Activated naive CD8-positive, alpha-beta T cell treated with anti-CD3 and anti-CD28 coated beads, Interleukin-2, amount 50 U/mL, for 24 hours (primary cell): ENCODE data around the gene PDE4DIP.
"Not testable (repeated sequence)": the region's sequence is repeated elsewhere in the genome, so short reads cannot be mapped to it uniquely, and the experiment has no call there.

Experiments
- ATAC-seq: fragments of 150-1000 bp; cut with Tn5 transposase; one replicate; pipeline ENCODE4 v1.10.0; 2021
- DNase-seq: peaks from one replicate; pipeline ENCODE4 v3.0.0; 2021
- H3K27ac Mint-ChIP-seq: one replicate; pipeline ENCODE4 v1.8.0; 2021; ENCODE audit warnings: mild to moderate bottlenecking, mixed read lengths
- H3K27me3 Mint-ChIP-seq: one replicate; pipeline ENCODE4 v1.8.0; 2021; ENCODE audit warnings: mixed read lengths
- H3K36me3 Mint-ChIP-seq: one replicate; pipeline ENCODE4 v1.8.0; 2021; ENCODE audit warnings: low read depth, mixed read lengths
- H3K4me1 Mint-ChIP-seq: one replicate; pipeline ENCODE4 v1.8.0; 2021; ENCODE audit warnings: mixed read lengths
- H3K4me3 Mint-ChIP-seq: one replicate; pipeline ENCODE4 v1.8.0; 2021; ENCODE audit warnings: mild to moderate bottlenecking, moderate library complexity, mixed read lengths
- H3K9me3 Mint-ChIP-seq: one replicate; pipeline ENCODE4 v1.8.0; 2021; ENCODE audit warnings: mixed read lengths

Gene PDE4DIP

GRCh38 chr1:148890075-148890568 lies 45.9 kb downstream of the PDE4DIP start:
- H3K4me3 Mint-ChIP-seq: not testable (repeated sequence)

GRCh38 chr1:148894360-148895352 lies 50.4 kb downstream of the PDE4DIP start:
- not testable (repeated sequence) for ATAC-seq, H3K27me3 Mint-ChIP-seq, H3K9me3 Mint-ChIP-seq, DNase-seq, H3K27ac Mint-ChIP-seq, H3K4me1 Mint-ChIP-seq, H3K36me3 Mint-ChIP-seq, H3K4me3 Mint-ChIP-seq

More at GRCh38 chr1:148890075-148890568, 45.9 kb downstream of the PDE4DIP start:
- DNase-seq, H3K27me3 Mint-ChIP-seq, H3K27ac Mint-ChIP-seq, H3K9me3 Mint-ChIP-seq, H3K4me1 Mint-ChIP-seq, H3K36me3 Mint-ChIP-seq, ATAC-seq: not testable (repeated sequence)

- H3K27me3 Mint-ChIP-seq, H3K27ac Mint-ChIP-seq, H3K36me3 Mint-ChIP-seq, DNase-seq, H3K4me3 Mint-ChIP-seq, H3K4me1 Mint-ChIP-seq, H3K9me3 Mint-ChIP-seq: not testable (repeated sequence)
- ATAC-seq: peak; percentile 69
Measured at GRCh38 chr1:148900026-148900425, 55.8 kb downstream of the PDE4DIP start.

DNA sequence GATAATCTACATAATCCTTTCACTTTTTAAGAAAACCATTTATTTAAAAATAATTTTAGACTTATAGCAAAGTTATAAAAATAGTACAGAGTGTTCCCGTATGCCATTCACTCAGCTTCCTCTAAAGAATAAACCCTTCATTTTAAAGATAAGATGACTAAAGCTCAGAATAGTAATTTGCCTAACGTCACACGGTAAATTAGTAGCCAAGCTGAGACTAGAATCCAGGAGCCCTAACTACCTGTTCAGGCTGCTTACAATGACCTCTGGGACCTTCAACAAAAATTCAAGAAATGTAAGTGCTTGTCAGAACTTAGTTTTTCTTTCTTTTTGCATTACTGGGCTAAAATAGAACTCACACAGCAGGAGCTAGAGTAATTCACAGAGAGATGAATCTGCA lies 56.5 kb downstream of the PDE4DIP start:
- not testable (repeated sequence) for H3K36me3 Mint-ChIP-seq, ATAC-seq, H3K4me1 Mint-ChIP-seq, H3K9me3 Mint-ChIP-seq, H3K27ac Mint-ChIP-seq, DNase-seq, H3K27me3 Mint-ChIP-seq, H3K4me3 Mint-ChIP-seq

GRCh38 chr1:148901150-148901952 lies 57.1 kb downstream of the PDE4DIP start:
- H3K27me3 Mint-ChIP-seq, H3K4me3 Mint-ChIP-seq, H3K27ac Mint-ChIP-seq, H3K4me1 Mint-ChIP-seq, H3K9me3 Mint-ChIP-seq, H3K36me3 Mint-ChIP-seq, DNase-seq: not testable (repeated sequence)
- peak; percentile 95 for ATAC-seq

- not testable (repeated sequence) for H3K4me3 Mint-ChIP-seq, H3K9me3 Mint-ChIP-seq, H3K27me3 Mint-ChIP-seq, H3K27ac Mint-ChIP-seq, ATAC-seq, H3K36me3 Mint-ChIP-seq, H3K4me1 Mint-ChIP-seq, DNase-seq
Measured at GRCh38 chr1:148901953-148902341, 57.7 kb downstream of the PDE4DIP start.

DNA sequence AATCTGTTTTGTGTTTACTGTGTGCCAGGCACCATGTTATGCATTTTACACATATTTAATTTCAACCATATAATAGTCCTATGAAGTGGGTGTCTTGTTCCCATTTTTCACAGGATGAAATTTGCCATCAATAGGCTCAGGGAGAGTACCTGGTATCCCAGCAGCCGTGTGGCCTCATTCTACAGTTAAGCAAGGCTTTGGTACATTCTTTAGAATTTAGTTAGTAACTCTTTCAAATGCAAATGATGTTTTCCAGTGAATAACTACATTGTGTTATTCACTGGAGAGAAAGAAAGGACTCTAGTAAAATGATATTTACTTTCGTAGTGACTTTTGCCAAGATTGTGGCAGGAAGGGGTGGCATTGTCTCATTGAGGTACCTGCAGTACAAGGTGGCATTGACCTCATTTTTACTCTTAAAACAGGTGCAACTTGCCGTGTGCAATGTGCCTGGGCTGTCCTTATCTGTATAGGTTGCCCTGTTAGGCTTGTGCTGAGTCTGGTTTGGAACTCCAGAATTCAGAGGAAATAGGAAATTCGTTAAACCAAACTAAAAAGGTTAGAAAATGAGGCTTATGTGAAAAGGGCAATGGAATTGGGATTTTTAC lies 65.1 kb downstream of the PDE4DIP start:
- H3K27me3 Mint-ChIP-seq, H3K9me3 Mint-ChIP-seq, H3K27ac Mint-ChIP-seq, H3K4me3 Mint-ChIP-seq, ATAC-seq, H3K4me1 Mint-ChIP-seq, H3K36me3 Mint-ChIP-seq, DNase-seq: not testable (repeated sequence)

GRCh38 chr1:148911303-148911928 lies 67.2 kb downstream of the PDE4DIP start:
- not testable (repeated sequence) for H3K4me1 Mint-ChIP-seq, H3K36me3 Mint-ChIP-seq, H3K27me3 Mint-ChIP-seq, H3K9me3 Mint-ChIP-seq, ATAC-seq, H3K4me3 Mint-ChIP-seq, H3K27ac Mint-ChIP-seq, DNase-seq

DNA sequence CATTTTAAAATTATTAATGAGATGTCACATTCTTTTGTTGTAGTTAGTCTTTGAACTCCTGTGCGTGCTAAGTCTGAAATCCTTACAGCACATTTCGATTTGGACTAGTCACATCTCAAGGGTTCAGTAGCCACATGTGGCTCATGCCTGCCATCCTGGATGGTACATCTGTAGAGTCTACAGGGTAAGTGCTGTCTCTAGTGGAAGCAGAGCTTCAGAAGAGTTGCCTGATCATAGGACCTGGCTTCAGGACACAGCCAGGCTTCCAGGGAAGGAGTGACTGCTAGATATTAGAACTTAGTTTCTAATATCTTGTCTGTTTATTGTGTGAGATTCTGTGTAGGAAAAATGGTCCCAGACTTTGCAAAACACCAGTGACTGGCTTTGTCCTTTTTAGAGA lies 72.0 kb downstream of the PDE4DIP start:
- not testable (repeated sequence) for H3K36me3 Mint-ChIP-seq, H3K27ac Mint-ChIP-seq, H3K4me3 Mint-ChIP-seq, DNase-seq, H3K9me3 Mint-ChIP-seq, ATAC-seq, H3K27me3 Mint-ChIP-seq, H3K4me1 Mint-ChIP-seq

GRCh38 chr1:148916695-148917348 lies 72.6 kb downstream of the PDE4DIP start:
- H3K4me3 Mint-ChIP-seq, H3K9me3 Mint-ChIP-seq, H3K36me3 Mint-ChIP-seq, H3K27me3 Mint-ChIP-seq, DNase-seq, H3K4me1 Mint-ChIP-seq, ATAC-seq, H3K27ac Mint-ChIP-seq: not testable (repeated sequence)

GRCh38 chr1:148918836-148919447 lies 74.7 kb downstream of the PDE4DIP start:
- H3K27me3 Mint-ChIP-seq, H3K36me3 Mint-ChIP-seq, DNase-seq, H3K9me3 Mint-ChIP-seq, ATAC-seq, H3K27ac Mint-ChIP-seq, H3K4me1 Mint-ChIP-seq, H3K4me3 Mint-ChIP-seq: not testable (repeated sequence)

GRCh38 chr1:148921047-148921446 lies 76.8 kb downstream of the PDE4DIP start:
- not testable (repeated sequence) for H3K4me1 Mint-ChIP-seq, H3K27ac Mint-ChIP-seq, H3K27me3 Mint-ChIP-seq, DNase-seq, H3K4me3 Mint-ChIP-seq, H3K9me3 Mint-ChIP-seq, H3K36me3 Mint-ChIP-seq
- ATAC-seq: peak; percentile 15

GRCh38 chr1:148923798-148924197 lies 79.6 kb downstream of the PDE4DIP start:
- H3K36me3 Mint-ChIP-seq, DNase-seq, H3K4me3 Mint-ChIP-seq, H3K4me1 Mint-ChIP-seq, ATAC-seq, H3K27me3 Mint-ChIP-seq, H3K27ac Mint-ChIP-seq, H3K9me3 Mint-ChIP-seq: not testable (repeated sequence)
